Mesangial cell (primary cell): ENCODE data around the gene LTBP3. TPM values are rescaled to one million over a fixed set of nuclear protein-coding genes. Genes with fewer than 3 reads are reported as not detected.

Experiments
- total RNA-seq: library from RNA; depleted of rRNA; stranded (reverse); fragments of >200 nt; gene quantifications from 2 replicates; pipeline ENCODE4 v1.2.3, GENCODE V29; 2015

Gene LTBP3
- total RNA-seq: 104 and 399 TPM in 2 replicates

DNA sequence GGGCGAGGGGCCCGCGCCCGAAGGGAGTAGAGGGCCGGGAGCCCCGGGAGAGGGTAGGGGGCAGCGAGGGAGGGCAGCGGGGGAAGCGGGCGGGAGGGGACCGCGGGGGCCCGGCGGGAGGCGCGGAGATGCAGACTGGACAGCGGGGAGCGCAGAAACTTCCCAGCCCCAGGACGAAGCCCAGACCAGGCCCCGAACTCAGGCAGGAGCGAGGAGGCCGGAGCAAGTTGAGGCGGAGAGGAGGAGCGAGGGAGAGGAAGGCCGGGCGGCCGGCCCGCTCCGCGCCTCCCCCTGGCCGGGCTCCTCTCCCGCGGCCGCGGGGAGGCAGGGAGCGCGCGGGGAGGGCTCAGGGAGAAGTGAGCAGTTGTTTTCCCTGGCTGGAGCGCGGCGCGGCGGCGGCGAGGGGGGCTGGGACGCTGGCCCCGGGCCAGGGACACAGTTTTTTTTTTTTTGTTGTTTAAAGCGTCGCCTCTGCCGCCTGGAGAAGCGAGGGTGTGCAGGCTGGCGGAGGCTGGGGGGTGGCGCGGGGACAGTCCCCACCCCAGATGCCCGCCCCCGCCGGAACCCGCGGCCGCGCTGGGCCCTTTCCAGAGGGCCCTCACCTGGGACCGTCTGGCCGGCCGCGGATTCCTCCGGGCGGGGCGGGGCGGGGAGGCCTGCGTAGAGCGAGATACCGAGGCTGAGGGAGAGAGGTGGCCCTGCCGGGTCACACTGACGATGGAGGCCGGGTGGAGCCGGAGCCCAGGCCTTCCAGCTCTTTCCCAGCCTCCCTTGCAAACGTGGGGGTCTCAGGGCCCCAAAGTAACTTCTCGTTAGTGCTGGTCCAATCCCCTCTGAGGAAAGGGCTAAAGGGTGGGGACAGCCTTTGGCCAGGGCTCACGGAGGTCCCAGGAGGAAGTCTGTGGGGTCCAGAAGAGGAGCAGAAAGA, at the start of gene LTBP3:
LTBP3 (minus strand) TSS at position 358 of the 928 bp plus-strand sequence. CDS start 400 bp downstream, outside the sequence.

DNA sequence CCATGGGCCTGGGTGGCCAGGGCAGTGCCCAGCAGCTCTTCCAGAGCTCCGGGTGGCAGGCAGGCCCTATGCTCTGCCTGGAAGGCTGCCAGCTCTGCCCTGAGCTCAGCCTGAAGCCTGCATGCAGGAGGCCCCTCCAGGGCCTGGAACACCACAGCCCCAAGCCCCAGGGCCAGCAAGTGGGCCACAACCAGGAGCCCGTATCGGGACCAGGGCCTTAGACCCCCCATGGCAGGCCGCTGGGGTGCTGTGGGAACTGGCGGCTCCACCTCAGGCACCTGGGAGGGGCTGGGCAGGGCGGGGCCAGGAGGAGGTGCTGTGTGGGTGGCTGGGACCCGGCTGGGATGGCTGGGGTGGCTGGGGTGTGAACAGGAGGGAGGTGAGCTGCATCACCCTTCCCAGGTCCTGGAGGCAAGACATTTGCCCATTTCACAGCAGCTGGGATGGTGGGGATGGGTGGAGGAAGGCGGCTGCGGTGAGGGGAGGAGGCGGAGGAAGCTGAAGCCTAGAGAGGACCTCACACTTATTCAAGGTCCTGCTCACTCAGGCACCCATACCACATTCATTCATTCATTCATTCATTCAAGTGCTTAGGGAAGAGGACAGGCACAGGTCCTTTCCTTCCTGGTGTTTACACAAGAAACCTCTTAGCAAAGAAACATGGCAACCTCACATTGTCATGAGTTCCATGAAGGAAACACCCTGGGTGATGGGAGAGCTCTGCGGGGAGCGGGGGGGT, 37.6 kb upstream of the LTBP3 start, which contains the start of gene KCNK7:
KCNK7 (minus strand) TSS at position 258 of the 739 bp plus-strand sequence; CDS start at position 230, 28 bp downstream.

DNA sequence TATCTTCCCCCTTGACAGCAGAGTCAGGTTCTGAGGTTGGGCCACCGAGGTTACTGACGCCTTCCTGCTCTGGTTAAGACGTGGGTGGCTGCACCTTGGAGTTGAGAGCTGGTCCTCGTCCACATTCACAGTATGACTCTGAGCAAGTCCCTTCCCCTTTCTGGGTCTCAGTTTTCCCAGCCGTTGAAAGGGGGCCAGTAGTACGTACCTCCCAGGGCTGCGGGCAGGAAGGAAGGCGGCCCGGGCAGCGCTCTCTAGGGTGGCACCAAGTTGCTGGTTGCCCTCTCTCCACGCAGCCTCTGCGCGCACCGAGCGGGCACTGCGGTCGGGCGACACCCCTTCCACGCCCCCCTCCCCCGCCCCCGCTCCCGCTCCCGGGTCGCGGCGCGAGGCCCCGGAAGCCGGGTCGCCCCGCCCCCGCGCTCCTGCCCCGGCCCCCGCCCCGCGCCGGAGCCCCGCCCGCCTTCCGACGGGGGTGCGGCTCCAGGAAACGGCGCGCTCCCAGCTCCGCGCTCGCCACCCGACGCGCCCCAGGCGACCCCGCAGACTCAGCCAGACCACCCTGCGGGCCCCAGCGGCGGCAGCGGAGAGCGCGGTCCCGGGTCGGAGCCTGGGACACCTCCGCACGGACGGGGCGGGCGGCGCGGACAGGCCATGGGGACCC, 17.5 kb upstream of the LTBP3 start, which contains the start of gene EHBP1L1:
EHBP1L1 (plus strand) TSS at position 486 of the 664 bp plus-strand sequence. CDS start 250 bp downstream, outside the sequence.

DNA sequence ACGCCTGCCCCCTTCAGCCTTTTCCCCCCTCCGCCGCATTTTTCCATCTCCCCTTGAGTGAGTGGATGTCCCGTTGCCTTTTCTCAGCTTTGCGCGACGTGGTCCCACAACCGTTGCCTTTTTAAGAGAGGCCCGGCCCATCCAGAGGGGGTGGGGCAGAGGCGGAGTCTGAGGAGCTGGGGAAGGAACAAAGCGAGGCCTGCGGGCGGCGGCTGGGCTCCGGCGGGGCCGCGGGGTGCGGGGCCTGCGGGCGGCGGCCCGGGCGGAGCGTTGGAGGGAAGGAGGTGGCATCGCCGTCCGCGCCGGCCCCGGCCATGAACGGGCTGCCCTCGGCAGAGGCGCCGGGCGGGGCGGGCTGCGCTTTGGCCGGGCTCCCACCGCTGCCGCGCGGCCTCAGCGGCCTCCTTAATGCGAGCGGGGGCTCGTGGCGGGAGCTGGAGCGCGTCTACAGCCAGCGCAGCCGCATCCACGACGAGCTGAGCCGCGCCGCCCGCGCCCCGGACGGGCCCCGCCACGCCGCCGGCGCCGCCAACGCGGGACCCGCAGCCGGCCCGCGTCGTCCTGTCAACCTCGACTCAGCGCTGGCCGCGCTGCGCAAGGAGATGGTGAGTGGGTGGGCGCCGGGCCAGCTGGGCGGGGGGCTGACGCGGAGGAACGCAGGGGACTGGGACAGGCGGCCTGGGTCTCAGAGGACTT, 14.3 kb upstream of the LTBP3 start, which contains the start of gene FAM89B:
FAM89B (plus strand) TSS at position 183 of the 696 bp plus-strand sequence; CDS start at position 315, 132 bp downstream.

DNA sequence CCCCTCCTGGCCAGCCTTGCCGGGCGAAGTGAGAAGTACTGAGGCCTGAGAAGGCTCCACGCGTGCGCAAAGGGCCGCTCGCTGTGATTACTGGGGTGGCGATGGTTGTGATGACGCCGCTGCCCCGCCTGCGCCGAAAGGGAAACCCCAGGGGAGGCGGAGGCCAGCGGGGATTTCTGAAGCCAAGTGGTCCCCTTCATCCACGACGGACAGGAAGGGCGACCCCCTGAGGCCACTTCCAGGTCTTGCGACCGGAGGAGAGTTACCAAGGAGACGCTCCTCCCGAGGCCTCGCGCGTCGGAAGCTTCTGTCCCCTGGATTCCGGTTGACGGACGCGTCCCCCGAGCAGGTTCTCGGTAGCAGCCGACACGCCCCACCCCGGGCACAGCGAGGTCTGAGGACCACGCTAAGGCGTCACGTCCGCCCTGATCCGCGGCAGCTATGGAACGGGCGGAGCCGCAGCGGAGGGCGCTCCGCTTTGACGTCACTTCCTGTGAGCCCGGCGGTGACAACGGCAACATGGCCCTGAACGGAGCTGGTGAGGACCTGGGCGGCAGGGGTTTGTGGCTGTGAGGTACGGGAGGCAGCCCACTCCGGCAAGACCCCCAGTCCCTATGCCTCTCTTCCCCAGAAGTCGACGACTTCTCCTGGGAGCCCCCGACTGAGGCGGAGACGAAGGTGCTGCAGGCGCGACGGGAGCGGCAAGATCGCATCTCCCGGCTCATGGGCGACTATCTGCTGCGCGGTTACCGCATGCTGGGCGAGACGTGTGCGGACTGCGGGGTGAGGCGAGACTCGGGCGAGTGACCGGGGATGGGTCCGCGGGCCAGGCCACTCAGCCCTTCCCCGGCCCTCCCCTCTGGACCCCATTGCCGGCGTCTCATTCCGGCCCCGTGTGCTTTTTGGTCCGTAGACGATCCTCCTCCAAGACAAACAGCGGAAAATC, 12.1 kb upstream of the LTBP3 start, which contains the start of gene ZNRD2:
ZNRD2 (plus strand) TSS at position 505 of the 946 bp plus-strand sequence; CDS start at position 520, 15 bp downstream.

DNA sequence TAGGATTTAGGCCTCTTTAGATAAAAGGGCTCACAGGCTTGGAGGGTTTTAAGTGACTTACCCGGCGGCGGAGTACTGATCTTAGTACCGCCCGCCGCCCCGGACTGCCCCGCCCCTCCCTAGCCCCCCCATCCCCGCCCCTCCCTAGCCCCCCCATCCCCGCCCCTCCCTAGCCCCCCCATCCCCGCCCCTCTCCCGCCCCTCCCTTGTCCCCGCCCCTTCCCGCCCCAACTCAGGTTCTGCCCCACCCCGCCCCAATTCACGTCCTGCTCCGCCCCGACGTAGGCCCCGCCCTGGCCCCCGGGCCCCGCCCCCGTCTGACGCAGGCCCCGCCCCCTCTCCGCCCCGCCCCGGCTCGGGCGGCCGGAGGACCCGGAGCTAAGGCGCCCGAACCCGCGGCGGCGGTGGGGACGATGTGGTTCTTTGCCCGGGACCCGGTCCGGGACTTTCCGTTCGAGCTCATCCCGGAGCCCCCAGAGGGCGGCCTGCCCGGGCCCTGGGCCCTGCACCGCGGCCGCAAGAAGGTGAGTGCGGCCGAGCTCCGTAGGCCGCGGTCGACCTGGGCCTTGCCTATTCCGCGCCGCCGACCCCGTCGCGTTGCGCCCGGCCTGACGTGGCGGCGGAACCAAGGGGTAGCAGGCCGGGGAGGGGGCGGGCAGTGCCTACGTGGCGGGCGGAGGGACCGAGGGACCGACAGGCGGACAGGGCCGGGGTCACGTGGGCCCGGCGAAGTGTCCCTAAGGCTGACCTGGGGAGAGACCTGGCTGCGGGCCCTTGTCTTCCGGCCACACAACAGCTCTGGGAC, 33.2 kb downstream of the LTBP3 start, which contains the start of gene SCYL1:
SCYL1 (plus strand) TSS at position 343 of the 805 bp plus-strand sequence; CDS start at position 414, 71 bp downstream.

DNA sequence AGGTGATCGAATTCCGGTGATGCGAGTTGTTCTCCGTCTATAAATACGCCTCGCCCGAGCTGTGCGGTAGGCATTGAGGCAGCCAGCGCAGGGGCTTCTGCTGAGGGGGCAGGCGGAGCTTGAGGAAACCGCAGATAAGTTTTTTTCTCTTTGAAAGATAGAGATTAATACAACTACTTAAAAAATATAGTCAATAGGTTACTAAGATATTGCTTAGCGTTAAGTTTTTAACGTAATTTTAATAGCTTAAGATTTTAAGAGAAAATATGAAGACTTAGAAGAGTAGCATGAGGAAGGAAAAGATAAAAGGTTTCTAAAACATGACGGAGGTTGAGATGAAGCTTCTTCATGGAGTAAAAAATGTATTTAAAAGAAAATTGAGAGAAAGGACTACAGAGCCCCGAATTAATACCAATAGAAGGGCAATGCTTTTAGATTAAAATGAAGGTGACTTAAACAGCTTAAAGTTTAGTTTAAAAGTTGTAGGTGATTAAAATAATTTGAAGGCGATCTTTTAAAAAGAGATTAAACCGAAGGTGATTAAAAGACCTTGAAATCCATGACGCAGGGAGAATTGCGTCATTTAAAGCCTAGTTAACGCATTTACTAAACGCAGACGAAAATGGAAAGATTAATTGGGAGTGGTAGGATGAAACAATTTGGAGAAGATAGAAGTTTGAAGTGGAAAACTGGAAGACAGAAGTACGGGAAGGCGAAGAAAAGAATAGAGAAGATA, 59.0 kb downstream of the LTBP3 start, which contains the start of gene MALAT1:
MALAT1 (plus strand) TSS at position 69 of the 736 bp plus-strand sequence.

Other genes with a start within 250 kb of the LTBP3 start
- 19.9 and 24.8 TPM in 2 replicates for gene CDC42EP2, start 243.5 kb downstream of the LTBP3 start, total RNA-seq
- 37.2 and 41.3 TPM in 2 replicates for gene DPF2, start 224.5 kb downstream of the LTBP3 start, total RNA-seq
- 0.25 and 0.33 TPM in 2 replicates for gene TIGD3, start 203.6 kb downstream of the LTBP3 start, total RNA-seq
- 0.98 and 1.8 TPM in 2 replicates for gene SLC25A45, start 175.7 kb downstream of the LTBP3 start, total RNA-seq
- gene FRMD8, start 171.7 kb downstream of the LTBP3 start, total RNA-seq: 37.6 and 41.9 TPM in 2 replicates
- gene NEAT1, start 135.6 kb downstream of the LTBP3 start, total RNA-seq: 16.5 and 75.2 TPM in 2 replicates
- gene MALAT1, start 59.3 kb downstream of the LTBP3 start, total RNA-seq: 629 and 944 TPM in 2 replicates
- gene SCYL1, start 33.3 kb downstream of the LTBP3 start, total RNA-seq: 111 and 114 TPM in 2 replicates
- 85.4 and 152 TPM in 2 replicates for gene ZNRD2, start 12.1 kb upstream of the LTBP3 start, total RNA-seq
- 69.9 and 115 TPM in 2 replicates for gene FAM89B, start 14.2 kb upstream of the LTBP3 start, total RNA-seq
- gene EHBP1L1, start 17.7 kb upstream of the LTBP3 start, total RNA-seq: 45.1 and 49.6 TPM in 2 replicates
- gene KCNK7, start 37.4 kb upstream of the LTBP3 start, total RNA-seq: 0.25 TPM in 1 of 2 replicates, not detected in the other
- 52.6 and 58.7 TPM in 2 replicates for gene MAP3K11, start 55.9 kb upstream of the LTBP3 start, total RNA-seq
- 62.6 and 74.9 TPM in 2 replicates for gene PCNX3, start 57.4 kb upstream of the LTBP3 start, total RNA-seq
- gene SIPA1, start 79.7 kb upstream of the LTBP3 start, total RNA-seq: 48.2 and 73.5 TPM in 2 replicates
- gene RELA, start 104.6 kb upstream of the LTBP3 start, total RNA-seq: 57.8 and 74.3 TPM in 2 replicates
- gene KAT5, start 153.9 kb upstream of the LTBP3 start, total RNA-seq: 46.8 and 47.7 TPM in 2 replicates
- 20.2 and 48.9 TPM in 2 replicates for gene RNASEH2C, start 162.4 kb upstream of the LTBP3 start, total RNA-seq
- 12.5 and 13.9 TPM in 2 replicates for gene AP5B1, start 222.6 kb upstream of the LTBP3 start, total RNA-seq
- gene OVOL1, start 228.7 kb upstream of the LTBP3 start, total RNA-seq: 0.51 TPM in 1 of 2 replicates, not detected in the other